HL-60 (cell line): ENCODE measurements around the gene WARS2.

Source experiments
- GABPA ChIP-seq: IDR thresholded peaks from 2 replicates; pipeline ENCODE4 v1.6.1; 2012; ENCODE audit warnings: low read depth
- POLR2AphosphoS5 ChIP-seq: IDR thresholded peaks from 2 replicates; pipeline ENCODE4 v1.6.1; 2012; ENCODE audit warnings: low read depth
- TF ChIP-seq, protein P1 (sequence below): IDR thresholded peaks from one replicate; pipeline ENCODE4 v1.5.1; 2011; ENCODE audit warnings: low read length, control low read depth, inconsistent platforms; ENCODE audit not compliant: insufficient read depth
- TF ChIP-seq, protein P2 (sequence below): IDR thresholded peaks from 2 replicates; pipeline ENCODE4 v1.6.1; 2012; ENCODE audit warnings: low read depth; ENCODE audit not compliant: insufficient replicate concordance

DNA sequence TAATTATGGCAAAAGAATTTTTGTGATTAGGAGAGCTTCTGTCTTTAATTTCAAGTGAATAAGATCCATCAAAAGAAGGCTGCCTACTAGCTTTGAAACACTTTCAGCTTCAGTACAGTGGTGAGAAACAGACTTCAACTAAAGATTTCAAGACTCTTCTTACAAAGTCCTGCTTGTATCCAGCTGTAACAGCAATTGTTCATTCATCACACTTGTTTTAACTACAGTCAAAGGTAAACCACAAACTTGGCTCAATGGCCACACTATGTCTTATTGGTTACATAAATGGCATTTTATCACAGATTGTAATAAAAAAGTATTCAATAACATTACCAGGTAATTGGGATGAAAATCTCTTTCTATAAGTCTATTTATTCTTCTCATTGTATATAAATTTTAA, 59.2 kb downstream of the WARS2 start:
- TF ChIP-seq, protein P1, sequence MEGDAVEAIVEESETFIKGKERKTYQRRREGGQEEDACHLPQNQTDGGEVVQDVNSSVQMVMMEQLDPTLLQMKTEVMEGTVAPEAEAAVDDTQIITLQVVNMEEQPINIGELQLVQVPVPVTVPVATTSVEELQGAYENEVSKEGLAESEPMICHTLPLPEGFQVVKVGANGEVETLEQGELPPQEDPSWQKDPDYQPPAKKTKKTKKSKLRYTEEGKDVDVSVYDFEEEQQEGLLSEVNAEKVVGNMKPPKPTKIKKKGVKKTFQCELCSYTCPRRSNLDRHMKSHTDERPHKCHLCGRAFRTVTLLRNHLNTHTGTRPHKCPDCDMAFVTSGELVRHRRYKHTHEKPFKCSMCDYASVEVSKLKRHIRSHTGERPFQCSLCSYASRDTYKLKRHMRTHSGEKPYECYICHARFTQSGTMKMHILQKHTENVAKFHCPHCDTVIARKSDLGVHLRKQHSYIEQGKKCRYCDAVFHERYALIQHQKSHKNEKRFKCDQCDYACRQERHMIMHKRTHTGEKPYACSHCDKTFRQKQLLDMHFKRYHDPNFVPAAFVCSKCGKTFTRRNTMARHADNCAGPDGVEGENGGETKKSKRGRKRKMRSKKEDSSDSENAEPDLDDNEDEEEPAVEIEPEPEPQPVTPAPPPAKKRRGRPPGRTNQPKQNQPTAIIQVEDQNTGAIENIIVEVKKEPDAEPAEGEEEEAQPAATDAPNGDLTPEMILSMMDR = no peak
- TF ChIP-seq, protein P2, sequence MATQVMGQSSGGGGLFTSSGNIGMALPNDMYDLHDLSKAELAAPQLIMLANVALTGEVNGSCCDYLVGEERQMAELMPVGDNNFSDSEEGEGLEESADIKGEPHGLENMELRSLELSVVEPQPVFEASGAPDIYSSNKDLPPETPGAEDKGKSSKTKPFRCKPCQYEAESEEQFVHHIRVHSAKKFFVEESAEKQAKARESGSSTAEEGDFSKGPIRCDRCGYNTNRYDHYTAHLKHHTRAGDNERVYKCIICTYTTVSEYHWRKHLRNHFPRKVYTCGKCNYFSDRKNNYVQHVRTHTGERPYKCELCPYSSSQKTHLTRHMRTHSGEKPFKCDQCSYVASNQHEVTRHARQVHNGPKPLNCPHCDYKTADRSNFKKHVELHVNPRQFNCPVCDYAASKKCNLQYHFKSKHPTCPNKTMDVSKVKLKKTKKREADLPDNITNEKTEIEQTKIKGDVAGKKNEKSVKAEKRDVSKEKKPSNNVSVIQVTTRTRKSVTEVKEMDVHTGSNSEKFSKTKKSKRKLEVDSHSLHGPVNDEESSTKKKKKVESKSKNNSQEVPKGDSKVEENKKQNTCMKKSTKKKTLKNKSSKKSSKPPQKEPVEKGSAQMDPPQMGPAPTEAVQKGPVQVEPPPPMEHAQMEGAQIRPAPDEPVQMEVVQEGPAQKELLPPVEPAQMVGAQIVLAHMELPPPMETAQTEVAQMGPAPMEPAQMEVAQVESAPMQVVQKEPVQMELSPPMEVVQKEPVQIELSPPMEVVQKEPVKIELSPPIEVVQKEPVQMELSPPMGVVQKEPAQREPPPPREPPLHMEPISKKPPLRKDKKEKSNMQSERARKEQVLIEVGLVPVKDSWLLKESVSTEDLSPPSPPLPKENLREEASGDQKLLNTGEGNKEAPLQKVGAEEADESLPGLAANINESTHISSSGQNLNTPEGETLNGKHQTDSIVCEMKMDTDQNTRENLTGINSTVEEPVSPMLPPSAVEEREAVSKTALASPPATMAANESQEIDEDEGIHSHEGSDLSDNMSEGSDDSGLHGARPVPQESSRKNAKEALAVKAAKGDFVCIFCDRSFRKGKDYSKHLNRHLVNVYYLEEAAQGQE = no peak
- TF ChIP-seq POLR2AphosphoS5 = no peak
- no peak for TF ChIP-seq GABPA
